ENCODE measurements around the gene SOX13.

DNA sequence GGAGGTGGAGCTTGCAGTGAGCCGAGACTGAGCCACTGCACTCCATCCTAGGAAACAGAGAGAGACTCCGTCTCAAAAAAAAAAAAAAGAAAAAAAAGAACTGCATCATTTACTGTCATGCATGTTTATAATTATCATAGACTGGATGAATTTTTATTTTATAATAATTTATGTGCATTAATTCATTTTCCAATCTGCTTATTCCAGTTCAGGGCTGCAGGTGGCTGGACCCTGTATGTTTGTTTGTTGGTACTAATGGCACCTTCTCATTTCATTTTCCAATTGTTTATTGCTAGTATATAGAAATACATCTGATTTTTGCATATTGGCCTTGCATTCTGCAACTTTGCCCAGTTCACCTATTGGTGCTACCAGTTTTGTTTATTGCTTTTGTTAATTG lies 19.0 kb upstream of the SOX13 start:
- TF ChIP-seq CTCF (IDR thresholded peaks at IDR 0.05) (no peak), POLR2A (IDR thresholded peaks at IDR 0.05) (no peak)
